HUDEP-2 (cell line): ENCODE measurements around the gene LAPTM4A.

Experiments
- DNase-seq, 76 experiments: peaks; one replicate each; lab custom pipeline; 2025; ENCODE audit not compliant: unreplicated experiment in 76 of 76; lab: John Stamatoyannopoulos, UW

The LAPTM4A gene

GRCh38 chr2:20077411-20077940, 26.0 kb upstream of the LAPTM4A start:
- DNase-seq, result peak in 2 of 76 experiments; percentile 10 to 16

DNA sequence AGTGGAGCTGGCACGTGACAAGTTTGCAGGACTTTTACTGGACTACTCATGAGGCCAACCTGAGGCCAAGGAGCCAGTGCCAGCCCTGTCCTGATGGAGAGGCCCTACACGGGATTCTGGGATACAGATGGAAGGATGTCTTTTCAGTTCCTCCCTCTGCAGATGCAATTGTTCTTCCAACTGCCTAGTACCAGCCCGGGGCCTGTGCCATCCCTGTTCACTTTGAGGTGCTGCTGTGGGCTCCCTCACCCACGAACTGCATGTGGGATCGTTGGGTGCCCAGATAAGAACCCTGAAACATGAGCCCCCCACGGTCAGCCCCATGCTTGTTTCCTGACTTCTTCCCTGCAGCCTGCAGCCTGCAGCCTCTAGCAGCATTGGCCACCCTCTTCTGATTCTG, 25.3 kb upstream of the LAPTM4A start:
- DNase-seq, result no peak

DNA sequence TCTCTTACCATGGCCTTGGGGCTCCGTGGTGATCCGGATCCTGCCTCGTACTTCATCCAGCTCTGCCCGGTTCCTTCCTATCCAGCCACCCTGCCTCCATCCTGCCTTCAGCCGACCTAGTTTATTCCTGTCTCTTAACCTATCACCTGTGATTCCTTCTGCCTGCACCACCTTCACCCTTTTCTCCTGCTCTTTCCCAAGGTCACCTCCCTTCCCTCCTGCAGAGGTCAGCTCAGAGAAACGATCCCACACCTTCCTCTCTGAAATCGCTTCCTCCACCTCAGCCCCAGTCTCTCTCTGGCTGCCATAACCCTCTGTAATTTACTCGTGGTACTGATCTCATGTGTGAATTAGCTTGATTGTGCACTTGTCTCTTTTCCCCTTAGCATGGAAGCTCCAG, 23.5 kb upstream of the LAPTM4A start:
- DNase-seq, result no peak

DNA sequence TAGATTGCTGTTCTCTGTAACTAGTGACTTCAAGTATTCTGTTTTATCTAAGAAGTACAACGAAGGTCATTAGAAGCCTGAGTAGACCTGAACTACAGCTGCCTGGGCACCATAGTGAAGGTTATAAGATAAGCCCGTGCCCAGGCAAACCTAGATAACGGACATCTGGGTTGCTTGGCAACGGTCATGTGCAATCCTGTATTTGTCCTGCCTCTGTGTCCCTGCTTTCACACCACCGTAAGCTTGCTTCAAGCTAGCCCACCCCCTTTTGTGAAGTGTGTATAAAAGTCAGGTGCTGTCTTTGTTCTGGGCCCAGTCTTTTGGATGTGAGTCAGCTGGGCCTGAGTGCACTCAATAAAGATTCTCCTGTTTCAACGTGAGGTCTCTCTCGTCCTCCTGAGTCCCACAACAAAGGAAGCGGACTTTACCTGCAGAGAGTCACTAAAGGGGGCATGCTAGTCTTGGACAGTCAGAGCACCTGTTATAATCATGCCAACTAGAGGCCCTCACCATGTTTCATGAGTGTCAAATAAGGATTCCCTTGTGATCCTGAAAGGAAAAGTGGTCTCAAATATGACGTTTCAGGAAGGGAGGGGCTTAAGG, 22.7 kb upstream of the LAPTM4A start:
- DNase-seq, result peak in 72 of 76 experiments; percentile 17 to 88 (median 68)

- peak in 5 of 76 experiments; percentile 11 to 18 (median 15) for DNase-seq
Observed at GRCh38 chr2:20073460-20073859, 22.0 kb upstream of the LAPTM4A start.

- no peak for DNase-seq
Observed at GRCh38 chr2:20072436-20073158, 21.2 kb upstream of the LAPTM4A start.

DNA sequence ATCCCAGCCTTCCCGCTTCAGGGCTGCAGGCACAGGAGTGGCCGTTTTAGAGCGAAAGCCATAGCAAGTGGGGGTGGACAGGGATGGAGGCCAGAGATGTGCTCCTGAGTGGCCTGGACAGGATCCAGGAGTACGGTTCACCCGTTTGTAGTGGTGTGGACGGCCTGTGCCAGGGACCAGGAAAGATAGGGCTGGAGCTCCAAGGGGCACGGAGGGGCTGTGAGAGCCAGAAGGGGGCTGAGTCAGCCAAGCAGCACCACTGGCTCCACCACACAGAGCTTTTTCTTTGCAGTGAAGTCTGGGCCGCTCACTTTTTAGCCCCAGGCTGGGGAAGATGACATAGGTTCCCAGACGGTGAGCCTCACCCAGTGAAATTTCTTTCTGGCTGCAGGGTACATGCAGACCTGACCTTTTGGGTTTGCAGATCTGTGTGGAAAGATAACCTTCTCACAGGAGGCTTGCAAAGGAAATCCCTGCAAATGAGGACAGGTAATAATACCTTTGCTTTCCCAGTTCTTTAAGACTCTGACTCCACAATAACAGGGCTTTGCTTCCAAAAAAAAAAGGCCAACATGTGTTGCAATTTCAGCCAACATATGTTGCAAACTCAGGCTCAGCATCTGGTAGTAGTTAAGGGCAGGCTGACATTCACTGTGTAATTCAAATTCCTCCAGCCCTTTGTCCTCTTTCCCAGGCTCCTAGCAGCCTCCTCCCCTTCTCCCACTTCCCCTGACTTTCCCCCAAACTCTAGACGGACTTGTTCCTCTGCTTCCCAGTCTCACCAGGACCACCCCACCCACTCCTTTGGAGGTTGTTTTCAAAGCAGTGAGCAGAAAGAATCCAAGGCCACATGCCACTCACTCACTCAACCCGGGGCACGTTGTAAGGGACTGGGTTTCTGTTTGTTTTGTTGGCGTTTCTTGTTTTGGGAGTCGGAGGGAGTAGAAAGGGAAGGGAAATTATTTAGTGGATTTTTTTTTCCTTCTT, 20.3 kb upstream of the LAPTM4A start:
- DNase-seq, result peak in 1 of 76 experiments; percentile 14

GRCh38 chr2:20069756-20070155, 18.3 kb upstream of the LAPTM4A start:
- DNase-seq, result no peak

DNA sequence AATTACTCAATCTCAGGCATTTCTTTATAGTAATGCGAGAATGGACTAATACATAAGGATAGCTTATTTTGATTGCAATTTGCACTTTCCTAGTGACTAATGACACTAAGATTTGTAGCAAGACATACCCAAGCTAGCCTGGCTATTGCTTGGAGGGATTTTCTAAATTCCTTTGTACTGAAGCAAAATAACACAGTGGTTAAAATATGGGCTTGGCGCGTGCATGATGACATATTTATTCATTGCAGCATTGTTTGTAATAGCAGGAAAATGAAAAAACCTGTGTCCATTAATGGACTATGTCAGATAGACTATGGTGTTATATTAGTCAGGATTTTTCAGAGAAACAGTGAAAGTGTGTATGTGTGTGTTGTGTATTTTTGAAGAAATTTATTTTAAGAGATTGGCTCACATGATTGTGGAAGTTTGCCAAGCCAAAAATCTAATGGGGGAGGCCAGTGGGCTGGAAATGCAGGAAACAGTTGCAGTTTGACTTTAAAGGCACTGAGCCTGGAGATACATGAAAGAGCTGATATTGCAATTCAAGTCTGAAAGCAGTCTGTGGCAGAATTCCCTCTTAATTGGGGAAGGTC, 16.7 kb upstream of the LAPTM4A start:
- DNase-seq, result no peak

- DNase-seq, result peak in 75 of 76 experiments; percentile 25 to 92 (median 80)
Observed at GRCh38 chr2:20065885-20066602, 14.6 kb upstream of the LAPTM4A start.

DNA sequence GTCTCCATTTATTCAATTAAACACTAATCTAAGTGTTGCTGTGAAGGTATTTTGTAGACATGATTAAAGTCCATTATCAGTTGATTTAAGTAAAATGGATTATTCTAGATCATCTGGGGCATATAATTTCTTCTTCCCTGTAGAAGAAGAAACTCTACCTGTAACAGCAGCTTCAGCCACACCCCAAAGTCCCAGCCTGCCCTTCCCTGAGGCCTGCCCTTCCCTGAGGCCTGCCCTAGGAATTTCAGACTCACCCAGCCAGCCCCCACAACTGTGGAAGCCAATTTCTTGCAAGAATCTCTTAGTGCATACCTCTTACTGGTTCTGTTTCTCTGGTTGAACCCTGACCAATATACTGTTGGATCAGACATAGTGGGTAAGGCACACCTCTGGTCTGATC, 13.4 kb upstream of the LAPTM4A start:
- no peak for DNase-seq

DNA sequence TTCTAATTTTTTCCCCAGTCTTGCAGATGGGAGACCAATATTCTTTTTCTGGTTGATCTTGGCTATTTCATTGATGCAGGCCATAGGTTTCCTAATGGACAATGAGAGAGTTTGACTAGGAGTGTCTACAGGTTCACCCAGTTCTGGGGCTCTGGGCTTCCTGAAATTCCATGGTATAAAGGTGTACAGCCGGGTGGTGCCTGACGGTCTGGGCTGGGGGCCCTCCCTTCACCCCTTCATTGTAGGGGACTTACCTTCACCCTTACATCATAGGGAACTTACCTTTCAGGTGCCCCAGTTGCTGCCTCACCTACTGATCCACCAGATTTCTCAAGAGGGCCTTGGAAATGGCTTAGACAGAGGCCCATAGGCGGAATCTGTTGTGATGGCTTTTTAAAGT, 13.0 kb upstream of the LAPTM4A start:
- DNase-seq, result no peak

DNA sequence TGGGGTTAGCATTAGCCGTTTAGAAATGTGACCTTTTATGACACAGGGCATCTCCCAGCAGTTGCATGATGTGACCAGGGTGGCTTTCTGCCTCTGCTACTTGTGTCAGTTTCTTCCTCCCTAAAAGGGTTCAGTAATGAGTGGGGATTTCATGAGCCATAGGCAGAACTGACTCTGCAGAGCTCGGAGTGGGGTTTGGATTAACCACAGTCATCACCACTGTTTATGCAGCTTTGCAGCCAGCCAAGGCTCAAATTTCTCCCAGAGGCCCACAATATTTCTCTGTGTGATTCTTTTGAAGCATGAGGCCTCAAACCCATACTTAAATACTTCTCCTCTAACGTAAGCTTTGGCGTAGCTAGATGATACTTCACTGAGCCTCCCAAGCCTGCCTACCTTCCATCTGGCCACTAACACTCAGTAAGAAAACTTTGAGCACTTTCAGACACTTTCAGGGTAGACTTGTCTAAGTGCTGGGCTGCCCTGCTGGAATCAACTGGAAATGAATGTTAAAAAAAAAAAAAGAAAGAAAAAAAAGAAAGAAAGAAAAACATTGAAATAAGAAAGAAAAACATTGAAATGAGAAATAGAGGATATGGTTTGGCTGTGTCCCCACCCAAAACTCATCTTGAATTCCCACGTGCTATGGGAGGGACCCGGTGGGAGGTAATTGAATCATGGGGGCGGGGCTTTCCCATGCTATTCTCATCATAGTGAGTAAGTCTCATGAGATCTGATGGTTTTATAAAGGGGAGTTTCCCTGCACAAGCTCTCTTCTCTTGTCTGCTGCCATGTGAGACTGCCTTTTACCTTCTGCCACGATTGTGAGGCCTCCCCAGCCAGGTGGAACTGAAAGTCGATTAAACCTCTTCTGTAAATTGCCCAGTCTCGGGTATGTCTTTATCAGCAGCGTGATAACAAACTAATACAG, 11.5 kb upstream of the LAPTM4A start:
- no peak for DNase-seq

DNA sequence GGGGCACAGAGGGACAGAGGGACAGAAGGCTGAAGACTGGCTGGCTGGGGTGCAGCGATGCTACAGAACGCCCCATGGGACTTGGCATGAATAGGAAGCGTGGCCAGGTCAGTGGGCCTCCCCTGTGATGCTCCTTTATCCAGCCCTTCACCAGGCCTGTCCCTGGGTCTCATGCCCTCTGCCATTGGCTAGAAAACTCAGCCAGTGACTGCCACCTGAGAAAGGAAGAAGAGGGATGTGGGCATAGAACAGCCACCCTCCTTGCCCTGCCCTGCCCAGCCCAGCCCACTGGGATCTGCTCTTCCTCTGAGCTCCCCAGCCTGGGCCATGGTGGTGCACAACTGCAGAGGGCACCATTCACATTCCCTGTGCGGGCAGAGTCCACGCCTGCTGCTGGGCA, 10.5 kb upstream of the LAPTM4A start:
- DNase-seq, result no peak

GRCh38 chr2:20061476-20061875, 10.0 kb upstream of the LAPTM4A start:
- no peak for DNase-seq

GRCh38 chr2:20060106-20060505, 8.7 kb upstream of the LAPTM4A start:
- no peak for DNase-seq

DNA sequence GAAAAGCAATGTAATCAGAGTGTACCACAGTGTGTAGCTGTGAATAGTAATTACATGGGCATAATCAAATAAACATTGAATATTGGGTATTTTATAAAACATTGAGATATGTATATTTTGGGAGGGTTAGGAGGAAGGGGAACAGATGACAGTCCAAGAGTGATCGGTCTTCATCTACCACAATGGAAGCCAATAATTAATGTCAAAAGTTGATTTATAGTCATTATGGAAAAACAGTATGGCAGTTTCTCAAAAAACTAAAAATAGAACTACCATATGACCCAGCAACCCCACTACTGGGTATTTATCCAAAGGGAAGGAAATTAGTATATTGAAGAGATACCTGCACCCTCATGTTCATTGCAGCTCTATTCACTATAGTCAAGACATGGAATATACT, 5.8 kb upstream of the LAPTM4A start:
- DNase-seq, result no peak

DNA sequence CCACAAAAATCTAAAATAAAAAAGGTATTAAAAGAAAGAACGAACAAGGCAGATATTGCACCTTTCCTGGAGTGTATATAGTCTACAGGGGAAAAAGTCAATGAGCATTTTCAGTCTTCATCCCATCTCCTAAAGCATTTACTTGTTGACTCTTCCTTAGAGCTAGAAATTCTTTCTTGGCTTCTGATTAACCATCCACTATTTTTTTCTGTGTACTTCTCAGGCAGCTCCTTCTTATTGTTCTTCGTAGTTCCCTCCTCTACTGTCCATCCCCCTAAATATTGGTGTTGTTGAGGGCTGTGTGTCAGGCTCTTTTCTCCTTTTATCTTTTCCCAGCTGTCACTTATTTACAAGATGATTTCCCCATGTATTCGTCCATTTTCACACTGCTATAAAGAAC, 3.5 kb upstream of the LAPTM4A start:
- no peak for DNase-seq

- no peak for DNase-seq
Observed at GRCh38 chr2:20054119-20054518, 2.7 kb upstream of the LAPTM4A start.
